Endometrial microvascular endothelial cells (primary cell): ENCODE measurements around the gene EPHA1. TPM values are rescaled to one million over a fixed set of nuclear protein-coding genes. Genes with fewer than 3 reads are reported as not detected.

Source experiments
- total RNA-seq: library from RNA; depleted of rRNA; stranded (reverse); fragments of >200 nt; gene quantifications from one replicate; pipeline ENCODE4 v1.2.3, GENCODE V29; 2015; ENCODE audit errors: inconsistent ontology term

The EPHA1 gene
- total RNA-seq, 1 donor from 2014 or later, result 0.28 TPM

Other genes with a start within 250 kb of the EPHA1 start
- gene TAS2R39, start 225.4 kb downstream of the EPHA1 start, total RNA-seq, result not detected
- gene TAS2R40, start 186.8 kb downstream of the EPHA1 start, total RNA-seq, result not detected
- gene GSTK1, start 145.4 kb downstream of the EPHA1 start, total RNA-seq, result 212 TPM
- gene TMEM139, start 123.9 kb downstream of the EPHA1 start, total RNA-seq, result not detected
- 18.4 TPM for gene CASP2, start 120.5 kb downstream of the EPHA1 start, total RNA-seq
- not detected for gene CLCN1, start 92.7 kb downstream of the EPHA1 start, total RNA-seq
- gene FAM131B, start 46.1 kb downstream of the EPHA1 start, total RNA-seq, result 1.7 TPM
- 485 TPM for gene ZYX, start 27.5 kb downstream of the EPHA1 start, total RNA-seq
- not detected for gene TAS2R60, start 34.6 kb upstream of the EPHA1 start, total RNA-seq
- gene TAS2R41, start 69.0 kb upstream of the EPHA1 start, total RNA-seq, result not detected
- gene CTAGE15, start 162.9 kb upstream of the EPHA1 start, total RNA-seq, result not detected
- 55.0 TPM for gene TCAF2, start 212.1 kb upstream of the EPHA1 start, total RNA-seq